GM21390 (cell line): Measurements from ENCODE around the gene TBX21.
A peak's percentile ranks its signal among the peaks of the same experiment; 100 is the strongest.

Experiments used
- ATAC-seq: cut with Tn5 transposase; IDR thresholded peaks from one replicate; pipeline ENCODE4 v1.9.1; 2021; ENCODE audit not compliant: unreplicated experiment

The TBX21 gene

GRCh38 chr17:47733047-47733673 lies at the start of gene TBX21:
Gene TBX21 (plus strand): TSS chr17:47733236. CDS start chr17:47733455, 219 bp downstream.
- peak; percentile 57 for ATAC-seq

- ATAC-seq = no peak
Observed at GRCh38 chr17:47684025-47684424, 49.0 kb upstream of the TBX21 start.

GRCh38 chr17:47684535-47685193 lies 48.4 kb upstream of the TBX21 start:
- ATAC-seq = no peak

GRCh38 chr17:47685556-47686275 lies 47.3 kb upstream of the TBX21 start:
- ATAC-seq = no peak

GRCh38 chr17:47686276-47686635 lies 46.8 kb upstream of the TBX21 start:
- no peak for ATAC-seq

GRCh38 chr17:47686664-47687327 lies 46.2 kb upstream of the TBX21 start:
- ATAC-seq = no peak

GRCh38 chr17:47687328-47687690 lies 45.7 kb upstream of the TBX21 start:
- ATAC-seq = no peak

GRCh38 chr17:47687748-47688147 lies 45.3 kb upstream of the TBX21 start:
- no peak for ATAC-seq

GRCh38 chr17:47690121-47690520 lies 42.9 kb upstream of the TBX21 start:
- ATAC-seq = no peak

GRCh38 chr17:47692137-47692894 lies 40.7 kb upstream of the TBX21 start:
- ATAC-seq = no peak

- ATAC-seq = no peak
Observed at GRCh38 chr17:47692895-47693730, 39.9 kb upstream of the TBX21 start.

- no peak for ATAC-seq
Observed at GRCh38 chr17:47693731-47694580, 39.1 kb upstream of the TBX21 start, which contains the start of gene TBKBP1. Gene TBKBP1 (plus strand): TSS chr17:47694161. CDS start chr17:47696113, 1,952 bp downstream.

- no peak for ATAC-seq
Observed at GRCh38 chr17:47694581-47695428, 38.2 kb upstream of the TBX21 start.

GRCh38 chr17:47695429-47696376 lies 37.3 kb upstream of the TBX21 start:
- no peak for ATAC-seq

- ATAC-seq = no peak
Observed at GRCh38 chr17:47696717-47697642, 36.1 kb upstream of the TBX21 start.
